PC-3 (cell line): ENCODE measurements around the gene LRRC45. TPM values are rescaled to one million over a fixed set of nuclear protein-coding genes. Genes with fewer than 3 reads are reported as not detected.

Experiments
- ATAC-seq: fragments of 200-7000 bp; cut with Tn5 transposase; 2 replicates; pipeline ENCODE4 v1.9.1; 2020; ENCODE audit warnings: mild to moderate bottlenecking, moderate library complexity
- BruUV-seq: library from RNA; stranded (reverse); fragments of 400-500 nt; replicated peaks from 2 replicates; lab custom pipeline; 2021; lab: Mats Ljungman, UMichigan
- CTCF ChIA-PET: fragments of 300-600 bp; sonication (Branson Sonifier 250); formaldehyde crosslinking; loops from one replicate; lab custom pipeline; 2022; ENCODE audit warnings: antibody characterized with exemption; lab: Charles Lee
- POLR2A ChIA-PET: fragments of 300-600 bp; sonication (Branson Sonifier 250); formaldehyde crosslinking; loops from one replicate; lab custom pipeline; 2022; ENCODE audit warnings: antibody characterized with exemption; ENCODE audit not compliant: unreplicated experiment; lab: Charles Lee
- DNase-seq: peaks from one replicate; pipeline ENCODE4 v3.0.0-alpha.2; 2015
- H2AFZ ChIP-seq: fragments of 300-600 bp; sonication (generic); 2 replicates; pipeline ENCODE4 v1.6.0; 2016; ENCODE audit warnings: antibody characterized with exemption, low read length
- H3F3A ChIP-seq: fragments of 300-600 bp; sonication (generic); one replicate; pipeline ENCODE4 v1.6.0; 2017; ENCODE audit warnings: antibody characterized with exemption, low read length, control low read depth, mild to moderate bottlenecking; ENCODE audit not compliant: unreplicated experiment
- H3K27ac ChIP-seq: fragments of 300-600 bp; sonication (generic); 2 replicates; pipeline ENCODE4 v1.5.1; 2016; ENCODE audit warnings: mild to moderate bottlenecking, low read length
- H3K27me3 ChIP-seq: fragments of 300-600 bp; sonication (generic); 2 replicates; pipeline ENCODE4 v1.6.1; 2016; ENCODE audit warnings: low read length, mixed read lengths
- H3K36me3 ChIP-seq: fragments of 300-600 bp; sonication (generic); 2 replicates; pipeline ENCODE4 v1.6.1; 2016; ENCODE audit warnings: low read depth, mixed run types, low read length, mixed read lengths
- H3K4me1 ChIP-seq: fragments of 300-600 bp; sonication (generic); 2 replicates; pipeline ENCODE4 v1.5.1; 2016; ENCODE audit warnings: low read length; ENCODE audit not compliant: insufficient read depth
- H3K4me2 ChIP-seq: fragments of 300-600 bp; sonication (generic); 2 replicates; pipeline ENCODE4 v1.6.0; 2016; ENCODE audit warnings: low read length
- H3K4me3 ChIP-seq: fragments of 300-600 bp; sonication (generic); 2 replicates; pipeline ENCODE4 v1.5.1; 2016; ENCODE audit warnings: mild to moderate bottlenecking, low read length, mixed read lengths
- H3K79me2 ChIP-seq: fragments of 300-600 bp; sonication (generic); 2 replicates; pipeline ENCODE4 v1.6.1; 2017; ENCODE audit warnings: low read length, mixed read lengths
- H3K9ac ChIP-seq: fragments of 300-600 bp; sonication (generic); 2 replicates; pipeline ENCODE4 v1.6.0; 2016; ENCODE audit warnings: mild to moderate bottlenecking, low read length
- H3K9me2 ChIP-seq: fragments of 300-600 bp; sonication (generic); replicated peaks from 2 replicates; pipeline ENCODE4 v1.6.1; 2016; ENCODE audit warnings: mixed run types, low read length, mixed read lengths
- H3K9me3 ChIP-seq: fragments of 300-600 bp; sonication (generic); 2 replicates; pipeline ENCODE4 v1.6.1; 2016; ENCODE audit warnings: low read length, mixed read lengths
- H4K20me1 ChIP-seq: fragments of 300-600 bp; sonication (generic); 2 replicates; pipeline ENCODE4 v1.6.1; 2016; ENCODE audit warnings: low read length, mixed read lengths
- CTCF ChIP-seq: fragments of 300-600 bp; sonication (generic); conservative IDR thresholded peaks from 2 replicates; pipeline ENCODE4 v1.5.1; 2017; ENCODE audit warnings: antibody characterized with exemption, low read depth, mild to moderate bottlenecking, low read length
- EZH2 ChIP-seq: fragments of 300-600 bp; sonication (generic); IDR thresholded peaks from one replicate; pipeline ENCODE4 v1.6.1; 2017; ENCODE audit warnings: antibody characterized with exemption, mild to moderate bottlenecking, low read length; ENCODE audit not compliant: unreplicated experiment
- EZH2phosphoT487 ChIP-seq: fragments of 300-600 bp; sonication (generic); IDR thresholded peaks from 2 replicates; pipeline ENCODE4 v1.6.1; 2018; ENCODE audit warnings: mild to moderate bottlenecking, antibody characterized with exemption, low read length, borderline replicate concordance
- intact Hi-C: fragments of 100-400 bp; cut with micrococcal nuclease; formaldehyde crosslinking; loops from 2 replicates; pipeline ENCODE4 v1.9.0; 2023
- total RNA-seq: library from RNA; depleted of rRNA; stranded (reverse); fragments of >200 nt; gene quantifications from 2 replicates; pipeline ENCODE4 v1.2.3, GENCODE V29; 2014

The LRRC45 gene
- total RNA-seq, 1 experiment from 2014 or later = 71.5 TPM

GRCh38 chr17:81998691-81999438 is 24.2 kb upstream of the LRRC45 start:
- no peak overlapping the region for H3K4me3 ChIP-seq
- no TSS peak for BruUV-seq
- ATAC-seq (no peak), DNase-seq (no peak)
- H4K20me1 ChIP-seq = no peaks in the 10 kb centered on the region
- H3K4me1 ChIP-seq = peaks cover 12% of the 10 kb centered on the region
- H3K4me2 ChIP-seq = no peak overlapping the region
- no peak overlapping the region for H2AFZ ChIP-seq
- intact Hi-C loops = no loop called here
- CTCF ChIA-PET = no interaction called here
- no peaks in the 10 kb centered on the region for H3K79me2 ChIP-seq
- POLR2A ChIA-PET = no interaction called here
- H3K27ac ChIP-seq = no peak overlapping the region
- no peak for TF ChIP-seq EZH2phosphoT487
- TF ChIP-seq CTCF = no peak
- TF ChIP-seq EZH2 = no peak
- H3K9me3 ChIP-seq = no peaks in the 10 kb centered on the region
- H3K27me3 ChIP-seq = no peaks in the 10 kb centered on the region
- no peaks in the 10 kb centered on the region for H3F3A ChIP-seq
- no peaks in the 10 kb centered on the region for H3K9me2 ChIP-seq
- no peaks in the 10 kb centered on the region for H3K36me3 ChIP-seq
- no peak overlapping the region for H3K9ac ChIP-seq

GRCh38 chr17:81999587-81999975 is 23.5 kb upstream of the LRRC45 start:
- ChIA-PET POLR2A (no interaction called here), CTCF (no interaction called here)
- no peaks in the 10 kb centered on the region for H3K79me2 ChIP-seq
- H3K4me2 ChIP-seq = no peak overlapping the region
- intact Hi-C loops = no loop called here
- H3K27ac ChIP-seq = no peak overlapping the region
- H3K4me1 ChIP-seq = peaks cover 19% of the 10 kb centered on the region
- H3F3A ChIP-seq = no peaks in the 10 kb centered on the region
- no peak for ATAC-seq
- H3K9ac ChIP-seq = no peak overlapping the region
- H4K20me1 ChIP-seq = no peaks in the 10 kb centered on the region
- no peaks in the 10 kb centered on the region for H3K27me3 ChIP-seq
- H3K36me3 ChIP-seq = no peaks in the 10 kb centered on the region
- TF ChIP-seq EZH2 = no peak
- no peak for TF ChIP-seq EZH2phosphoT487
- no peak for TF ChIP-seq CTCF
- H2AFZ ChIP-seq = no peak overlapping the region
- no peak for DNase-seq
- no TSS peak for BruUV-seq
- H3K9me2 ChIP-seq = no peaks in the 10 kb centered on the region
- H3K9me3 ChIP-seq = no peaks in the 10 kb centered on the region
- no peak overlapping the region for H3K4me3 ChIP-seq

GRCh38 chr17:81999976-82000802 is 22.9 kb upstream of the LRRC45 start:
- TF ChIP-seq EZH2phosphoT487 (no peak), EZH2 (no peak), CTCF (no peak)
- DNase-seq = no peak
- Histone ChIP-seq H3K9me3 (no peaks in the 10 kb centered on the region), H3K4me3 (no peak overlapping the region), H3K27me3 (no peaks in the 10 kb centered on the region), H3K9ac (no peak overlapping the region), H3K27ac (no peak overlapping the region), H3K79me2 (no peaks in the 10 kb centered on the region), H4K20me1 (no peaks in the 10 kb centered on the region), H3F3A (no peaks in the 10 kb centered on the region), H3K4me1 (peaks cover 21% of the 10 kb centered on the region), H3K36me3 (no peaks in the 10 kb centered on the region), H2AFZ (no peak overlapping the region), H3K4me2 (no peak overlapping the region), H3K9me2 (no peaks in the 10 kb centered on the region)
- POLR2A ChIA-PET = no interaction called here
- intact Hi-C loops = no loop called here
- no TSS peak for BruUV-seq
- CTCF ChIA-PET = no interaction called here
- ATAC-seq = no peak
